Measurements from ENCODE around the gene SLCO4A1. TPM values are rescaled to one million over a fixed set of nuclear protein-coding genes. Genes with fewer than 3 reads are reported as not detected.

Gene SLCO4A1
- total RNA-seq, 1 donor from 2014 or later: 59.2 TPM

GRCh38 chr20:62664019-62664971 lies 22.0 kb downstream of the SLCO4A1 start:
- Mint-ChIP-seq H3K4me3 (ENCODE audit: low read depth) (no peak overlapping the region), H3K4me1 (ENCODE audit: low read depth) (no peaks in the 10 kb centered on the region), H3K36me3 (ENCODE audit: low read depth) (peaks cover 38% of the 10 kb centered on the region), H3K27ac (no peak overlapping the region), H3K9me3 (no peaks in the 10 kb centered on the region), H3K27me3 (ENCODE audit: low read depth) (no peaks in the 10 kb centered on the region)
- DNase-seq (ENCODE audit: low spot score): no peak
- intact Hi-C loops (cut with micrococcal nuclease): no loop called here

- peaks cover 43% of the 10 kb centered on the region for H3K36me3 Mint-ChIP-seq (ENCODE audit: low read depth)
- no peaks in the 10 kb centered on the region for H3K9me3 Mint-ChIP-seq
- H3K27me3 Mint-ChIP-seq (ENCODE audit: low read depth): no peaks in the 10 kb centered on the region
- no peaks in the 10 kb centered on the region for H3K4me1 Mint-ChIP-seq (ENCODE audit: low read depth)
- H3K4me3 Mint-ChIP-seq (ENCODE audit: low read depth): no peak overlapping the region
- H3K27ac Mint-ChIP-seq: no peak overlapping the region
- intact Hi-C loops (cut with micrococcal nuclease): no loop called here
- DNase-seq (ENCODE audit: low spot score): no peak
These were observed 23.0 kb downstream of the SLCO4A1 start for GRCh38 chr20:62665153-62665754.

- H3K27me3 Mint-ChIP-seq (ENCODE audit: low read depth): no peaks in the 10 kb centered on the region
- no peaks in the 10 kb centered on the region for H3K4me1 Mint-ChIP-seq (ENCODE audit: low read depth)
- no peak for DNase-seq (ENCODE audit: low spot score)
- no peak overlapping the region for H3K27ac Mint-ChIP-seq
- no peaks in the 10 kb centered on the region for H3K9me3 Mint-ChIP-seq
- intact Hi-C loops (cut with micrococcal nuclease): no loop called here
- peaks cover 47% of the 10 kb centered on the region for H3K36me3 Mint-ChIP-seq (ENCODE audit: low read depth)
- no peak overlapping the region for H3K4me3 Mint-ChIP-seq (ENCODE audit: low read depth)
These were observed 23.8 kb downstream of the SLCO4A1 start for GRCh38 chr20:62665826-62666735.

- H3K9me3 Mint-ChIP-seq: no peaks in the 10 kb centered on the region
- intact Hi-C loops (cut with micrococcal nuclease): no loop called here
- no peaks in the 10 kb centered on the region for H3K27me3 Mint-ChIP-seq (ENCODE audit: low read depth)
- no peaks in the 10 kb centered on the region for H3K4me1 Mint-ChIP-seq (ENCODE audit: low read depth)
- DNase-seq (ENCODE audit: low spot score): no peak
- H3K27ac Mint-ChIP-seq: no peak overlapping the region
- H3K4me3 Mint-ChIP-seq (ENCODE audit: low read depth): no peak overlapping the region
- H3K36me3 Mint-ChIP-seq (ENCODE audit: low read depth): peaks cover 54% of the 10 kb centered on the region
These were observed 24.6 kb downstream of the SLCO4A1 start for GRCh38 chr20:62666736-62667529.

GRCh38 chr20:62667530-62668440 lies 25.5 kb downstream of the SLCO4A1 start:
- intact Hi-C loops (cut with micrococcal nuclease): loop anchor here (1.0 kb wide), 1 partner anchor 124 kb away; no protein-coding TSS in a partner anchor
- Mint-ChIP-seq H3K4me1 (ENCODE audit: low read depth) (no peaks in the 10 kb centered on the region), H3K27me3 (ENCODE audit: low read depth) (no peaks in the 10 kb centered on the region), H3K4me3 (ENCODE audit: low read depth) (no peak overlapping the region), H3K27ac (no peak overlapping the region), H3K36me3 (ENCODE audit: low read depth) (peaks cover 62% of the 10 kb centered on the region), H3K9me3 (no peaks in the 10 kb centered on the region)
- DNase-seq (ENCODE audit: low spot score): no peak

GRCh38 chr20:62668441-62669027 lies 26.2 kb downstream of the SLCO4A1 start:
- H3K36me3 Mint-ChIP-seq (ENCODE audit: low read depth): peaks cover 57% of the 10 kb centered on the region
- H3K27me3 Mint-ChIP-seq (ENCODE audit: low read depth): no peaks in the 10 kb centered on the region
- no peaks in the 10 kb centered on the region for H3K4me1 Mint-ChIP-seq (ENCODE audit: low read depth)
- no peaks in the 10 kb centered on the region for H3K9me3 Mint-ChIP-seq
- intact Hi-C loops (cut with micrococcal nuclease): loop anchor here (1.0 kb wide), 1 partner anchor 123 kb away; no protein-coding TSS in a partner anchor
- no peak overlapping the region for H3K27ac Mint-ChIP-seq
- no peak overlapping the region for H3K4me3 Mint-ChIP-seq (ENCODE audit: low read depth)
- no peak for DNase-seq (ENCODE audit: low spot score)

- H3K36me3 Mint-ChIP-seq (ENCODE audit: low read depth): peaks cover 57% of the 10 kb centered on the region
- intact Hi-C loops (cut with micrococcal nuclease): no loop called here
- H3K9me3 Mint-ChIP-seq: no peaks in the 10 kb centered on the region
- no peaks in the 10 kb centered on the region for H3K27me3 Mint-ChIP-seq (ENCODE audit: low read depth)
- DNase-seq (ENCODE audit: low spot score): no peak
- H3K27ac Mint-ChIP-seq: no peak overlapping the region
- no peak overlapping the region for H3K4me3 Mint-ChIP-seq (ENCODE audit: low read depth)
- no peaks in the 10 kb centered on the region for H3K4me1 Mint-ChIP-seq (ENCODE audit: low read depth)
These were observed 26.9 kb downstream of the SLCO4A1 start for GRCh38 chr20:62669249-62669648.

- Mint-ChIP-seq H3K9me3 (no peaks in the 10 kb centered on the region), H3K27ac (no peak overlapping the region), H3K4me3 (ENCODE audit: low read depth) (no peak overlapping the region), H3K36me3 (ENCODE audit: low read depth) (peaks cover 53% of the 10 kb centered on the region), H3K4me1 (ENCODE audit: low read depth) (no peaks in the 10 kb centered on the region), H3K27me3 (ENCODE audit: low read depth) (no peaks in the 10 kb centered on the region)
- intact Hi-C loops (cut with micrococcal nuclease): no loop called here
- no peak for DNase-seq (ENCODE audit: low spot score)
These were observed 27.9 kb downstream of the SLCO4A1 start for GRCh38 chr20:62670156-62670555.

GRCh38 chr20:62670998-62671397 lies 28.7 kb downstream of the SLCO4A1 start:
- no peaks in the 10 kb centered on the region for H3K9me3 Mint-ChIP-seq
- no peak for DNase-seq (ENCODE audit: low spot score)
- no peaks in the 10 kb centered on the region for H3K27me3 Mint-ChIP-seq (ENCODE audit: low read depth)
- peaks cover 53% of the 10 kb centered on the region for H3K36me3 Mint-ChIP-seq (ENCODE audit: low read depth)
- no peak overlapping the region for H3K27ac Mint-ChIP-seq
- no peaks in the 10 kb centered on the region for H3K4me1 Mint-ChIP-seq (ENCODE audit: low read depth)
- H3K4me3 Mint-ChIP-seq (ENCODE audit: low read depth): no peak overlapping the region
- intact Hi-C loops (cut with micrococcal nuclease): no loop called here

GRCh38 chr20:62671765-62672164 lies 29.5 kb downstream of the SLCO4A1 start:
- H3K27me3 Mint-ChIP-seq (ENCODE audit: low read depth): no peaks in the 10 kb centered on the region

GRCh38 chr20:62674370-62674769 lies 32.1 kb downstream of the SLCO4A1 start:
- intact Hi-C loops (cut with micrococcal nuclease): no loop called here

More at GRCh38 chr20:62671765-62672164, 29.5 kb downstream of the SLCO4A1 start:
- Mint-ChIP-seq H3K36me3 (ENCODE audit: low read depth) (peaks cover 48% of the 10 kb centered on the region), H3K9me3 (no peaks in the 10 kb centered on the region), H3K27ac (no peak overlapping the region), H3K4me1 (ENCODE audit: low read depth) (no peaks in the 10 kb centered on the region), H3K4me3 (ENCODE audit: low read depth) (no peak overlapping the region)
- DNase-seq (ENCODE audit: low spot score): no peak
- intact Hi-C loops (cut with micrococcal nuclease): no loop called here

More at GRCh38 chr20:62674370-62674769, 32.1 kb downstream of the SLCO4A1 start:
- no peak overlapping the region for H3K27ac Mint-ChIP-seq
- peaks cover 28% of the 10 kb centered on the region for H3K36me3 Mint-ChIP-seq (ENCODE audit: low read depth)
- H3K4me1 Mint-ChIP-seq (ENCODE audit: low read depth): peaks cover 6% of the 10 kb centered on the region
- peaks cover 2% of the 10 kb centered on the region for H3K27me3 Mint-ChIP-seq (ENCODE audit: low read depth)
- no peak for DNase-seq (ENCODE audit: low spot score)
- no peaks in the 10 kb centered on the region for H3K9me3 Mint-ChIP-seq
- no peak overlapping the region for H3K4me3 Mint-ChIP-seq (ENCODE audit: low read depth)
